Measurements from ENCODE around the gene ANKRD66.

Gene ANKRD66

GRCh38 chr6:46792635-46793034 lies 45.9 kb downstream of the ANKRD66 start:
- ATAC-seq, result no peak
- TF ChIP-seq CREB5 (CRISPR knock-in tag; IDR thresholded peaks at IDR 0.05; ENCODE audit: low read depth), result no peak
- TF ChIP-seq ZFP30 (CRISPR knock-in tag; IDR thresholded peaks at IDR 0.05), result no peak
- TF ChIP-seq ZNF70 (CRISPR knock-in tag; IDR thresholded peaks at IDR 0.05), result no peak
- no peak for TF ChIP-seq POU6F1 (CRISPR knock-in tag; IDR thresholded peaks at IDR 0.05; ENCODE audit: borderline replicate concordance, low read depth)
- TF ChIP-seq TSHZ2 (CRISPR knock-in tag; IDR thresholded peaks at IDR 0.05), result no peak
- no peak for TF ChIP-seq ZC3H10 (CRISPR knock-in tag; IDR thresholded peaks at IDR 0.05)
- no peak for TF ChIP-seq TOX (CRISPR knock-in tag; IDR thresholded peaks at IDR 0.05; ENCODE audit: borderline replicate concordance)
- TF ChIP-seq ZNF8 (CRISPR knock-in tag; IDR thresholded peaks at IDR 0.05), result no peak
- TF ChIP-seq ESRRG (CRISPR knock-in tag; IDR thresholded peaks at IDR 0.05), result no peak
- TF ChIP-seq PATZ1 (CRISPR knock-in tag; IDR thresholded peaks at IDR 0.05; ENCODE audit: borderline replicate concordance), result no peak
- no peak for TF ChIP-seq RARB (CRISPR knock-in tag; IDR thresholded peaks at IDR 0.05)
- TF ChIP-seq CSRNP3 (CRISPR knock-in tag; IDR thresholded peaks at IDR 0.05), result no peak
- no peak for TF ChIP-seq BACH2 (CRISPR knock-in tag; IDR thresholded peaks at IDR 0.05; ENCODE audit: borderline replicate concordance)
- TF ChIP-seq PPARA (CRISPR knock-in tag; IDR thresholded peaks at IDR 0.05; ENCODE audit: borderline replicate concordance), result no peak
- no peak for TF ChIP-seq OSR1 (CRISPR knock-in tag; IDR thresholded peaks at IDR 0.05)

- ATAC-seq, result no peak
- TF ChIP-seq BACH2 (CRISPR knock-in tag; IDR thresholded peaks at IDR 0.05; ENCODE audit: borderline replicate concordance) (no peak), TOX (CRISPR knock-in tag; IDR thresholded peaks at IDR 0.05; ENCODE audit: borderline replicate concordance) (no peak), ESRRG (CRISPR knock-in tag; IDR thresholded peaks at IDR 0.05) (no peak), CSDC2 (CRISPR knock-in tag; IDR thresholded peaks at IDR 0.05) (no peak), ZNF565 (CRISPR knock-in tag; conservative IDR thresholded peaks at IDR 0.05; ENCODE audit: low read depth) (no peak), GLIS3 (CRISPR knock-in tag; IDR thresholded peaks at IDR 0.05) (no peak), PATZ1 (CRISPR knock-in tag; IDR thresholded peaks at IDR 0.05; ENCODE audit: borderline replicate concordance) (no peak), ZC3H10 (CRISPR knock-in tag; IDR thresholded peaks at IDR 0.05) (no peak), CSRNP3 (CRISPR knock-in tag; IDR thresholded peaks at IDR 0.05) (no peak), SNAI2 (CRISPR knock-in tag; IDR thresholded peaks at IDR 0.05) (no peak), RARB (CRISPR knock-in tag; IDR thresholded peaks at IDR 0.05) (no peak), PPARA (CRISPR knock-in tag; IDR thresholded peaks at IDR 0.05; ENCODE audit: borderline replicate concordance) (no peak), TCF4 (CRISPR knock-in tag; IDR thresholded peaks at IDR 0.05; ENCODE audit: borderline replicate concordance) (no peak), ISL1 (CRISPR knock-in tag; IDR thresholded peaks at IDR 0.05) (no peak), OSR1 (CRISPR knock-in tag; IDR thresholded peaks at IDR 0.05) (no peak), TSHZ2 (CRISPR knock-in tag; IDR thresholded peaks at IDR 0.05) (no peak), CREB5 (CRISPR knock-in tag; IDR thresholded peaks at IDR 0.05; ENCODE audit: low read depth) (no peak), ZNF70 (CRISPR knock-in tag; IDR thresholded peaks at IDR 0.05) (no peak)
Measured at GRCh38 chr6:46793138-46793537, 46.4 kb downstream of the ANKRD66 start, which contains the start of gene MEP1A. MEP1A (plus strand) TSS chr6:46793389; CDS start chr6:46793399, 10 bp downstream.
